Natural killer cell (primary cell): ENCODE results near the gene KEL. TPM values are rescaled to one million over a fixed set of nuclear protein-coding genes. Genes with fewer than 3 reads are reported as not detected.

Experiments used
- ATAC-seq, 3 donors: fragments of 150-1000 bp in 2 of 3; fragments of 200-7000 bp in 1 of 3; cut with Tn5 transposase; 1 replicate in 1 of 3; 2 replicates in 2 of 3; pipeline ENCODE4 v1.10.0; 2021; ENCODE audit warnings: mild to moderate bottlenecking in 2 of 3, moderate library complexity in 2 of 3
- DNase-seq, 2 donors: peaks; one replicate each; pipeline versions ENCODE4 v3.0.0 to v3.0.0-alpha.2; 2013 to 2021; ENCODE audit warnings: mixed read lengths in 1 of 2
- H3K27ac ChIP-seq: one replicate; pipeline ENCODE4 v1.5.1; 2013; ENCODE audit warnings: mild to moderate bottlenecking, low read length
- H3K27me3 ChIP-seq: one replicate; pipeline ENCODE4 v1.6.1; 2013; ENCODE audit warnings: low read length; ENCODE audit not compliant: control insufficient read depth, insufficient read depth
- H3K36me3 ChIP-seq: one replicate; pipeline ENCODE4 v1.6.1; 2013; ENCODE audit warnings: low read length; ENCODE audit not compliant: control insufficient read depth, insufficient read depth
- H3K4me1 ChIP-seq: one replicate; pipeline ENCODE4 v1.6.1; 2013; ENCODE audit warnings: low read length; ENCODE audit not compliant: control insufficient read depth, insufficient read depth
- H3K4me3 ChIP-seq: one replicate; pipeline ENCODE4 v1.5.1; 2013; ENCODE audit warnings: low read length
- H3K9me3 ChIP-seq: one replicate; pipeline ENCODE4 v1.6.1; 2013; ENCODE audit warnings: low read length; ENCODE audit not compliant: control insufficient read depth, insufficient read depth
- H3K27ac Mint-ChIP-seq, 2 donors: one replicate each; pipeline ENCODE4 v1.8.0; 2022; ENCODE audit warnings: mild to moderate bottlenecking in 2 of 2, mixed read lengths in 2 of 2, moderate library complexity in 1 of 2
- H3K27me3 Mint-ChIP-seq, 2 donors: one replicate each; pipeline ENCODE4 v1.8.0; 2022; ENCODE audit warnings: low read depth in 2 of 2, mixed read lengths in 2 of 2
- H3K36me3 Mint-ChIP-seq: one replicate; pipeline ENCODE4 v1.8.0; 2022; ENCODE audit warnings: mixed read lengths
- H3K4me1 Mint-ChIP-seq, 2 donors: one replicate each; pipeline ENCODE4 v1.8.0; 2022; ENCODE audit warnings: mixed read lengths in 2 of 2
- H3K4me3 Mint-ChIP-seq: one replicate; pipeline ENCODE4 v1.8.0; 2022; ENCODE audit warnings: mild to moderate bottlenecking, moderate library complexity, mixed read lengths
- H3K9me3 Mint-ChIP-seq, 2 donors: one replicate each; pipeline ENCODE4 v1.8.0; 2022; ENCODE audit warnings: mixed read lengths in 2 of 2
- CTCF ChIP-seq: fragments of 200-600 bp; IDR thresholded peaks from one replicate; pipeline ENCODE4 v1.8.0; 2022; ENCODE audit warnings: antibody characterized with exemption
- WGBS: methylation state at CpG from one replicate; pipeline ENCODE4 v1.1.7; 2013; ENCODE audit warnings: missing lambda C conversion rate; ENCODE audit not compliant: insufficient coverage; 5-methylcytosine and 5-hydroxymethylcytosine counted together
- intact Hi-C: fragments of 100-400 bp; cut with micrococcal nuclease; formaldehyde crosslinking; loops from one replicate; pipeline ENCODE4 v1.14.2; 2022
- total RNA-seq, 4 donors: library from RNA; stranded (reverse); fragments of 120-200 nt in 1 of 4; gene quantifications; one replicate each; pipeline versions ENCODE4 v1.2.3 to v1.2.4, GENCODE V29; 2013 to 2022

Gene KEL
- total RNA-seq, 3 donors from 2014 or later (not counting 1 experiment from before 2014, with no cell fraction given) = 0.09 to 0.61 TPM; not detected in 1

DNA sequence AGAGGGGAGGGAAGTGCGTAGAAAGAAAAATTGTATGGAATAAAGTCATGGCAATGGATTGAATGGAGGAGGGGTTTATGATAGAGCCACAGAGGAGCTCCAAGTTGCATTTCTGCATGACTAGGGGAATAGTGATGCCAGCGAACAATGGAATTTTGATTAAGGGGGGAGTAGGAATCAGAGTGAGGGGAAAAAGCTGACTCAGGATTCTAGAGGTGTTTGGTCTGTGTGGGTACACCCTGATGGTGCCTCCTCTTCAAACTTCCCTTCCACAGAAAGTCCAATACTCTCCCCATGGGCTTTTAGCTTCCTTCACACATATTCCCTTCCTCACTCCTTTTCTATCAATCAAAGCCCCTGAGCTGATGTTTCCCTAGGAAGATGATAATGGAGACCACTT, 1.8 kb upstream of the KEL start:
- Histone ChIP-seq H3K36me3 (no peaks in the 10 kb centered on the region), H3K9me3 (no peaks in the 10 kb centered on the region), H3K4me1 (no peaks in the 10 kb centered on the region), H3K27ac (no peak overlapping the region), H3K27me3 (no peaks in the 10 kb centered on the region), H3K4me3 (no peak overlapping the region)
- Mint-ChIP-seq H3K27me3 (peaks cover 22 to 37% of the 10 kb centered on the region in 2 donors), H3K9me3 (no peaks in the 10 kb centered on the region), H3K27ac (no peak overlapping the region), H3K4me3 (no peak overlapping the region), H3K36me3 (no peaks in the 10 kb centered on the region), H3K4me1 (no peaks in the 10 kb centered on the region)
- TF ChIP-seq CTCF = no peak
- 92% methylated on average over 2 of the region's 2 CpGs for WGBS
- DNase-seq (no peak), ATAC-seq (no peak)
- intact Hi-C loops = no loop called here

DNA sequence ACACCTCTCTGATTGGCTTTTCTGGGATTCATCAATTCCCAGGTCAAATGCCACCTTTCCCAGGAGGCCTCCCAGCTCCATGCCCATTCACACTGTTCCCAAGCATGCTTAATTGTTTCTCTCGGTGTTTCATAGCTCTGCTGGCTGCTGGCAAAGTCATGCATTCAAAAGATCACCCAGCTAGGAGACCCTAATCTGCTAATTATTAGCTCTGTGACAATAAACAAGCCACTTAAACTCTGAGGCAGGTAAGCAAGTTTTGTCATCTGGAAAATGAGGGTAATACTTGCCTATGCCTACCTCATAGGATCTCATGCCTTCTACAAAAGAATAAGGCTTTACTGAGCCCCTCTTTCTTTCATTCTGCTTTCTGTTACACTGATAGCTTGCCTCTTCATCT, 828 bp upstream of the KEL start:
- no peak for TF ChIP-seq CTCF
- ATAC-seq (no peak), DNase-seq (no peak)
- Histone ChIP-seq H3K4me3 (no peak overlapping the region), H3K36me3 (no peaks in the 10 kb centered on the region), H3K27ac (no peak overlapping the region), H3K4me1 (no peaks in the 10 kb centered on the region), H3K27me3 (no peaks in the 10 kb centered on the region), H3K9me3 (no peaks in the 10 kb centered on the region)
- Mint-ChIP-seq H3K27me3 (peaks cover 20 to 27% of the 10 kb centered on the region in 2 donors), H3K27ac (no peak overlapping the region), H3K4me3 (no peak overlapping the region), H3K36me3 (no peaks in the 10 kb centered on the region), H3K4me1 (no peaks in the 10 kb centered on the region), H3K9me3 (no peaks in the 10 kb centered on the region)
- WGBS = 80% methylated on average over 1 of the region's 1 CpG
- intact Hi-C loops = no loop called here

GRCh38 chr7:142961595-142961972, 579 bp downstream of the KEL start:
- TF ChIP-seq CTCF = no peak
- intact Hi-C loops = no loop called here
- peaks cover 18 to 29% of the 10 kb centered on the region in 2 donors for H3K27me3 Mint-ChIP-seq
- Histone ChIP-seq H3K9me3 (no peaks in the 10 kb centered on the region), H3K4me3 (no peak overlapping the region), H3K27me3 (no peaks in the 10 kb centered on the region), H3K36me3 (no peaks in the 10 kb centered on the region), H3K4me1 (no peaks in the 10 kb centered on the region), H3K27ac (no peak overlapping the region)
- peaks cover under 1 to 1% of the 10 kb centered on the region in 2 donors for H3K9me3 Mint-ChIP-seq
- H3K4me3 Mint-ChIP-seq = no peak overlapping the region
- 83% methylated on average over 4 of the region's 4 CpGs for WGBS
- no peak for ATAC-seq
- peaks cover 3% of the 10 kb centered on the region for H3K36me3 Mint-ChIP-seq
- H3K4me1 Mint-ChIP-seq = no peaks in the 10 kb centered on the region
- no peak overlapping the region for H3K27ac Mint-ChIP-seq
- DNase-seq = no peak

DNA sequence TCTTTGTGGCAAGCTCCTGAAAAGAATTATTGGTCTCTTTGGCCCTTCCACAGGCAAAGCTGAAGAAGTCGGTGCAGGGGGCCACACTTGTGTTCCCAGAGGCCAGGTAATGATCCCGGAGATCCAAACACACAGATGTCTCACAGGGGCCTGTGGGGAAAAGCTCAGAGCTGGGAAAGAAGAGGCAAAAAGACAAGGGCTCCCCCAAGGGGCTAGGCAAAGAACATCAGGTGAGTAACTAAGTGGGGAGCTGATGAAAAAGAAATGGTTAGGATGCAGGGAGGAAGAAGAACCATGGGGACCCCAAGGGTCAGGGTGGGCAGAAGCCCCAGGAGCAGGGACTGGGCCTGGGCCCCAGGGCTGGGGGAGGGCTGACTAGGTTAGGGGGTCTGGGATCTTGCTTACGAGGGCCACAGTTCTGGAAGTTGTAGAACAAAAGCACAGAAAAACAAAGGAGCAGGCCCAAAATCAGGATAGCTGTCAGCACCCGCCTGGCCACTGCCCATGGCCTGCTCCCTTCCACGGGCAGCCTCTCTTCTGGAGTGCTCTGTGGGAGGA, 1.1 kb downstream of the KEL start:
- intact Hi-C loops = no loop called here
- ATAC-seq (no peak), DNase-seq (no peak)
- no peaks in the 10 kb centered on the region for H3K4me1 Mint-ChIP-seq
- 85% methylated on average over 5 of the region's 5 CpGs for WGBS
- peaks cover 18 to 32% of the 10 kb centered on the region in 2 donors for H3K27me3 Mint-ChIP-seq
- TF ChIP-seq CTCF = no peak
- H3K9me3 ChIP-seq = no peaks in the 10 kb centered on the region
- H3K4me3 Mint-ChIP-seq = no peak overlapping the region
- H3K9me3 Mint-ChIP-seq = peaks cover 4 to 5% of the 10 kb centered on the region in 2 donors
- H3K4me3 ChIP-seq = no peak overlapping the region
- H3K36me3 ChIP-seq = no peaks in the 10 kb centered on the region
- no peak overlapping the region for H3K27ac Mint-ChIP-seq
- H3K27me3 ChIP-seq = no peaks in the 10 kb centered on the region
- H3K4me1 ChIP-seq = no peaks in the 10 kb centered on the region
- H3K27ac ChIP-seq = no peak overlapping the region
- H3K36me3 Mint-ChIP-seq = peaks cover 8% of the 10 kb centered on the region
